Measurements from ENCODE around the gene FLCN. TPM values are rescaled to one million over a fixed set of nuclear protein-coding genes. Genes with fewer than 3 reads are reported as not detected.

Gene FLCN, protein sequence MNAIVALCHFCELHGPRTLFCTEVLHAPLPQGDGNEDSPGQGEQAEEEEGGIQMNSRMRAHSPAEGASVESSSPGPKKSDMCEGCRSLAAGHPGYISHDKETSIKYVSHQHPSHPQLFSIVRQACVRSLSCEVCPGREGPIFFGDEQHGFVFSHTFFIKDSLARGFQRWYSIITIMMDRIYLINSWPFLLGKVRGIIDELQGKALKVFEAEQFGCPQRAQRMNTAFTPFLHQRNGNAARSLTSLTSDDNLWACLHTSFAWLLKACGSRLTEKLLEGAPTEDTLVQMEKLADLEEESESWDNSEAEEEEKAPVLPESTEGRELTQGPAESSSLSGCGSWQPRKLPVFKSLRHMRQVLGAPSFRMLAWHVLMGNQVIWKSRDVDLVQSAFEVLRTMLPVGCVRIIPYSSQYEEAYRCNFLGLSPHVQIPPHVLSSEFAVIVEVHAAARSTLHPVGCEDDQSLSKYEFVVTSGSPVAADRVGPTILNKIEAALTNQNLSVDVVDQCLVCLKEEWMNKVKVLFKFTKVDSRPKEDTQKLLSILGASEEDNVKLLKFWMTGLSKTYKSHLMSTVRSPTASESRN
- total RNA-seq, result 62.9 and 67.0 TPM in 2 replicates

DNA sequence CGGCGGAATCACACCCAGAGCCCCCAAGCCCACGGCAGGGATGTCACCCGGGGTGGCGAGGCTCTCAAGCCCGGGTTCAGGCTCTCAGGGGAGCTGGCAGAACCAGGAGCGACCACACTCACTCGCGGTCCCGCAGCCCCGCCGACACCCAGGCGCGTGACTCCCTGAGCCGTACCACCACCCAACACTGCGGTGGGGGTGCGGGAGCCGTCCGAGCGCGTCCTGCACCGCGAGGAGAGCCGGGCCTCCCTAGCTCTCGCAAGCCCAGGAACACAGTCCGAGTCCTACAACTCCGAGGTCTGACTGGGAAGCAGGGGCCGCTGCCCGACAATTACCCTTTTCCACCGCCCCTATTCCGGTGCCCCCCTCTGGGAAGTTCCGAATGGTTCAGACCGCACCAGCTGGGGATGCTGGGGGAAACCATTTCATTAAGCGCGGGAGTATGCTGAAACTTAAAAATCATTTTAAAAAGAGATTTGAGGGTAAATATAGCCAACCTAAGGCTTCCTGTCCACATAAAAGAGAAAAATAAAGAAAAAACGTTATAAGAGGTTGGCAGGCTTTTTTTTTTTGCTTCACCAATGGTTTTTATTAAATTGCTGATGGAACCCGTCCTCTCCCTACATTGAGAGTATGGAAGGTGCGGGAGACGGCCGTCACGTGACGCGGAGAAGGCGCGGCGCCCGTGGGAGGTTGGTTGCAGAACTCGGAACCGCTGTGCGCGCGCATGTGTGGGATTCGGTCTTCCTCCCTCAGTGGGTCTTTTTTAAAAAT, at the start of gene FLCN:
TSS of gene FLCN (minus strand) at position 143 of the 774 bp plus-strand sequence. CDS start 9,031 bp downstream, outside the sequence.

DNA sequence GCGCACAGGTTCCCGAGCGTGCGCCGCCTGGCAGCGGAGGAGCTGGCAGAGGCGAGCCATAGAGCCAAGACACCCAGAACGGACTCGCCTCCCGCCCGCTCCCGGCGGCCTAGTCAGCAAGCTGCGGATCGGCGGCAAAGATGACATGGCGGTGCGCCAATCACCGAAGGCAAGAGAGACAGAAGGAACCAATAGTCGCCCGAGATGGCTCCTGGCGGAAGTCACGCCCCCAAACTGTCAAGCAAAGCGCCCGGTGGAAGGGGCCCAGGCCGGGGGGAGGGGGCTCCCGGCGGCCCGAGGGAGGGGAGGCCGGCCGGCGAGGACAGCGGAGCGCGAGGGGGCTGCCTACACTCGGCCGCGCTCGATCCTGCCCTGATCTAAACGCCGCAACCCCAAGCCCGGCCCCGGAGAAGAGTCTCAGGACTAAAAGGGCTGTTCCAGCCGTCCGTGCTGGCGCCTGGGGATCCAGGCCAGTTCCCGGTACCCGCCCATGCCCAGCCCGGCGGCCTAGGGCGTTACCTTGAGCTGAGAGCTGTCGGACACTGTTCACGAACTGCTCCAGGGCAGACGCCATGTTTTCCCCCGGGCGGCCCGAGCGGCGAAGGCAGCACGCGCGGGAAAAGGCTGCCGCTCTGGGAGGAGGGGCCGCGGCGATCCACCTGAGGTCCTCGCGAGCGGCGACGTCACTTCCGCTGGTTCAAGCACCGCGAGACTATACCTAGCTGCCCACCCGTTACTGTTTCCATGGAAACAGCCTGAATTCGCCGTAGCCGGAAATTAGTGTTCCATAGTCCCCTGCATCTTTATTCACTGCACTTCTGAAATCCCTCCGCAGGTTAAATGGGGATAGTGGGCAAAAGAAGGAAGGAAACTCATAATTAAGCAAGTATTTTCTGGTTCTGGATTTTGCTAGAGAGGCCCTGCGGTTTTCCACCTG, 43.9 kb upstream of the FLCN start, which contains the start of gene COPS3:
TSS of gene COPS3 (minus strand) at position 634 of the 937 bp plus-strand sequence. CDS start at position 574, 60 bp downstream.

DNA sequence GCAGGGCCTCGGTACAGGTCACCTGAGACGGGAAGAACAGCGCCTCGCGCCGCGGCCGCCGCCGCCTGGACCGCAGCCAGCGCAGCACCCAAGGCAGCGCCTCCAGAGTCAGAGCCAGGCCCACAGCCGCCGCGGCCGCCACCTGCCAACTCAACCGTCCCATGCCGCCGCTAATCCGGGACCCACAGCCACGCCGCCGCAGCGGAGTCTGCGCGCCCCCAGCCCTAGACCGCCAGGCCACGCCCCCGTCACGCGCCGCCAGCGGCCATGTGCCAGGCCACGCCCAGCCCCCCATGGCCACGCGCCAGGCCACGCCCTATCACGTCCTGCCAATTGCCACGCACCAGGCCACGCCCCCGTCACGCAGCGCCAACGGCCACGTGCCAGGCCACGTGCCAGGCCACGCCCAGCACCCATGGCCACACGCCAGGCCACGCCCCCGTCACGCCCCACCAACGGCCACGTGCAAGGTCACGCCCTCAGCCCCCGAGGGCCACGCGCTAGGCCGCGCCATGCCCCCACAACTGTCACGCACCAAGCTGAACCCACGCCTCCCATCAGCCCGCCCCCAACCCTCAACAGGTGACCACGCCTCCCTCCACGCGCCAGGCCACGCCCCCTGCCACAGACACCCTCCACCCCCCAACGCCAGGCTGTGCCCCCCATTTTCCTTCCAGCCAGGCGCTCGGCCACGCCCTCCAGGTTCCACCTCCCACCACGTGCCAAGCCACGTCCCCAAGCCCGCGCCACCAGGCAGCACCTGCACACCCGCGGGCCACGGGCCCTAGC, 30.6 kb downstream of the FLCN start, which contains the start of gene PLD6:
TSS of gene PLD6 (minus strand) at position 210 of the 789 bp plus-strand sequence. CDS start at position 163, 47 bp downstream.

Other genes starting within 250 kb of the FLCN start
- gene MPRIP, start 194.7 kb downstream of the FLCN start, total RNA-seq, result 73.4 and 99.5 TPM in 2 replicates
- gene PLD6, start 30.8 kb downstream of the FLCN start, total RNA-seq, result 1.9 and 2.4 TPM in 2 replicates
- gene COPS3, start 44.1 kb upstream of the FLCN start, total RNA-seq, result 66.2 and 67.0 TPM in 2 replicates
- gene NT5M, start 66.2 kb upstream of the FLCN start, total RNA-seq, result 1.1 and 1.4 TPM in 2 replicates
- 7.4 and 10.6 TPM in 2 replicates for gene MED9, start 239.8 kb upstream of the FLCN start, total RNA-seq